NCI-H510A (cell line): ENCODE measurements around the gene ARHGEF11.
A peak's percentile ranks its signal among the peaks of the same experiment; 100 is the strongest.

Source experiments
- DNase-seq: peaks from one replicate; lab custom pipeline; 2025; lab: John Stamatoyannopoulos, UW

ARHGEF11 gene

DNA sequence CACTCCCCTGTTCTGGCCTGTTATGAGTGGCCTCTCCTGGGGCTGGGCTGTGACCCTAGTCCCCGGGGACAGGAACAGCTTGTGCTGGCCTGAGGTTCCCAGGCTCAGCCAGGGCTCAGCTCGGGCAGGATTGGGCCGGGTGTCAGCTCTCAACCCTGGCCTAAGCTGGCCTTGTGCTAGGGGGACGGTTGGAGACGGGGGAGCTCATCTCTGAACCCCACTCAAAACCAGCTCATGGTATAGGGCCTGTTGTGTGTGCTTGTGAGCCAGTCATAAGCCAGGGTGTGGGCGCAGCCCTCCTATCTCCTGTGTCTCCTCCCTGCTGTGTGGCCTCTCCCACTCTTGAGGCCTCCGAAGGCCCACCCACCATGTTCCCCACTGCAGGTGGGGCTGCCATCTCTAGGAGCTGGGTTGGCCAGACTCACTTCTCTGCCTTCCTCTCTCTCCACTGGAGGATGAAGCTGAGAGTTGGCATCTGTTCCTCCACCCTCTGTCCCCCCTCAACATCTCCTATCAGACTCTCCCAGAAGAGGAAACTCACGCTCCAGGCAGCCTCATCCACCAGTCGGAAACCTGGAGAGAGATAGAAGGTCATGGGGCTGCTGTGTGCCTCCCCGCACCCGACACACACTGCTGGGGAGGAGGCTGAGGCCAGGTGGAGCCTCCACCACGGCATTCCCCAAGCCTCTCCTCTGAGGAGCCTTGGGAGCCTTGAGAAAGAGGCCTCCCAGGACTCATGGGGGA lies 150.7 kb downstream of the ARHGEF11 start:
- DNase-seq, result no peak

DNA sequence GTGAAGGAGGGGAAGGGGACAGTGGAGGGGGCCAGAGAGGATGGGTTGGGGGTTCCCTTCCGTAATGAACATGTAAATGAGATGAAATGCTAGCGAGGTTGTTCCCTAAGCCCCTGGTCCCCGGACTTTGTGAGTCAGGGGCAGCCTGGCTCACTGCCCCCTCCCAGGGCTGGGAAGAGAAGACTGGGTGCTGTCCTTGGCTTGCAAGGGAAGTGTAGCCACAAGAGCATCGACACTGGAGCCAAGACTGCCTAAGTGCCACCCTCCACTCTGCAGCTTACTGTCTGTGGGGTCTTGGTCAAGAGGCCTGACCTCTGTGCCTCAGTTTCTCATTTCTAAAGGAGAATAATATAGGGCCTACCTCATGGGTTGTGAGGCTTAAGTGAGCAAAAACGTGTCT lies 151.5 kb downstream of the ARHGEF11 start:
- DNase-seq, result no peak

DNA sequence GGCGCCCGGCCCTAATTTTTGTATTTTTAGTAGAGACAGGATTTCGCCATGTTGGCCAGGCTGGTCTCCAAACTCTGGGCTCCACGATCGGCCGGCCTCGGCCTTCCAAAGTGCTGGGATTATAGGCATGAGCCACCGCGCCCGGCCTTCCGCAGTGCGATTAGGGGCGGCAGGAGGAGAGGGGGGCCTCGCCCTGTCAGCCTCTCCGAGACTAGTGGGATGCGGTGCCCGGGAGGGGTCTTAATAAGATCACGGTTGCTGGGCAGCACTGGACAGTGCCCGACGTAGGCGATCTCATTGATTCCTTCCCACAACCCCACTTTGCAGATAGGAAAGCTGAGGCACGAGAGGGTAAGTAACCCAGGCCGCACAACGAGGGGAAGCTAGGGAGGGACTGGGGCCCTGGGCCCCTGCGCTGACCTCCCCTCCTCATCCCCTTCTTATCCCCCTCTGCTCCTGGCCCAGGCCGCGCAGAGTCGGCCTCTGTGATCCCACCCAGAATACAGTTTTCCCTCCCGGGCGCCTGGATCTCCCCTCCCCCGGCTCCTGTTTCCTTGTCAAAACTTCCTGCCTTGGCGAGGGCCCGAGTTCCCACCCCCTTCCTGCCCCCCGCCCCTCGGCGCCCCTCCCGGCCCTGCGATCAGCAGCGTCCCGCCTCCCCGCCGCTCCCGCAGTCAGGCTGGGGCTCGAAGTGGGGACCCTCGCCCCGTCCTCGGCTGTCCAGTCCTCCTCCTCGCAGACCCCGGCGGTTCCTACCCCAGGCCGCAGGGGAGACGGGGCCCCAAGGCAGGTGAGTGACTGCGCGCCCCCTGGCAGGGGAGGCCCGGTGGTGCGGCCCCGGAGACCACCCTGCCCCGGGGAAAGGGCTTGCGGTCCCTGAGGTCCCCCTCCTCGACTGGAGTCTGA lies 152.2 kb downstream of the ARHGEF11 start, which contains the start of gene PEAR1:
PEAR1 (plus strand) TSS at position 671 of the 906 bp plus-strand sequence. CDS start 10,209 bp downstream, outside the sequence.
- no peak for DNase-seq

DNA sequence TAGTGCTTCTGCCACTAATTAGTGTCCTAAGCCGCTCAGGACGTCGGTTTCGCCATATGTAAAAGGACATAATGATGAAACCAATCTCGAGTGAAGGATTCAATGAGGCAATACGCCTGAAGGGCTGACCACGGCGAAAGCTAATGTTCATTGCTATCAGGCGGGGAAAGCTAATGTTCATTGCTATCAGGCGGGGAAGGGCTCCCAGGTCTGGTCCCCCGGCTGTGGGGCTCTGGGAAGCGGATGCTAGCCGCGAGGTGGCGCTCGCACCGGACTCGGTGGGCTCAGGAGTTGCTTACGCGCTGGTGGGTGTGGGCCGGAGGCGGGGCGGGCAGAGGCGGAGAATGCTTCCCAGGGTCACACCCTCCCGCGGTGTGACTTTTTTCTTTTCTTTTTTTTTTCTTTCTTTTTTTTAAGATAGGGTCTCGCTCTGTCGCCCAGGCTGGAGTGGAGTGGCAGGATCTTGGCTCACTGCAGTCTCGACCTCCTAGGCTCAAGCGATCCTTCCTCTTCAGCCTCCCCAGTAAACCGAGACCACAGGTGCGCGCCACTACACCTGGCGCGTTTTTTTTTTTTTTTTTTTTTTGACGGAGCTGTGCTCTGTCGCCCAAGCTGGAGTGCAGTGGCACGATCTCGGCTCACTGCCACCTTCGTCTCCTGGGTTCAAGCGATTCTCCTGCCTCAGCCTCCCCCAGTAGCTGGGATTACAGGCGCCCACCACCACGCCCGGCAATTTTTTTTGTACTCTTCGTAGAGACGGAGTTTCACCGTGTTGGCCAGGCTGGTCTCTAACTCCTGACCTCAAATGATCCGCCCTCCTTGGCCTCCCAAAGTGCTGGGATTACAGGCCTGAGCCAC lies 153.1 kb downstream of the ARHGEF11 start:
- peak; percentile 65 for DNase-seq

DNA sequence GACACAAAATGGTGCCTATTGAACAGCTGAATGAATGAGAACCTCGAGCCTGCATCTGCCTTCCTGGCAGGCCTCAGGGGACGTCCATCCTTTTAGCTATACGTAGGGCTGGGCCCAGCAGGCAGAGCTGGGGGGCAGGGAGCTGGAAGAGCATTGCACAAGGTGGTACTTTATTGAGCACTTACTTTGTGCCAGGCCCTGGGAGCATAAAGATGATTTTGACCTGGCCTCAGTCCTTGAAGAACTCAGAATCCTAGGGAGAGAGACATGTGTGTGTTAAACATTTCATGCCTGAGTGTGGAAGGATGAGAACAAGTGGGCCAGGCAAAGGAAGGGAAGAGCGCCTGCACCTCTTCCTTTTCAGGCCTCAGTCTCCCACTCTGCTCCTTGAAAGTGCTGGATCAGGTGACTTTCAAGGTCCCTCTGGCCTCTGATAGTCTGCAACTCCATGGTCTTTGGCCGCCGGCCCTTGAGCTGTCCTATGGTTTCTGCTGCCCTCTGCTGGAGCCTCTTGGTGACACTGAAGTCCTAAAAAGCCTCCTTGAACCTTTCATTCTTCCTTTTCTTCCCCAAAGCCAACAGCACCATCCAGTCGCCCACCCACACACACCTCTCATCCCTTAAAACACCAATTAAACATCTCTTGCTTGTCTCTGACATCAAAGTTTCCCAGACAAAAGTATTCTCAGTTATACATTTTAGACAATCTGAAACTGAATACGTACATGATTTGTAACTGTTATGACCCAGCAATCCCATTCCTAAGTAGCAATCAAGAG lies 155.6 kb downstream of the ARHGEF11 start:
- peak; percentile 17 for DNase-seq

DNA sequence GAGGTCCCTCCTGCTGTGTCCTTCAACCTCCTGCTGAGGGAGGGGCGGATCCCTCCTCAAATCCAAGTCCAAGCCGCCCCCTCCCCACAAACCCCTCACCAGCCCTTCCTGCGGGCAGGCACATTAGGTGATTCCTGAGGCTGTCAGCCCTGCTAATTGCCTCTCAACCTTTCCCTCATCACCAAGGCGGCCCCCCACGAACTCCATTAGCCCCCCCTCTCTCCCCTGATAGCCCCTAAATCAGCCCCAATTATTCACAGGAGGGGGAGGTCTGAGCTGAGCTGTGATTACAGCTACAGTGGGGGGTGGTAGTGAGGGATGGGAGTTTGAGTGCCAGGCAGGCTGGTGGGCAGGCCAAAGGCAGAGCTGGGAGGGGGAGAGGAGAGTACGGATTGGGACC lies 157.8 kb downstream of the ARHGEF11 start:
- no peak for DNase-seq

DNA sequence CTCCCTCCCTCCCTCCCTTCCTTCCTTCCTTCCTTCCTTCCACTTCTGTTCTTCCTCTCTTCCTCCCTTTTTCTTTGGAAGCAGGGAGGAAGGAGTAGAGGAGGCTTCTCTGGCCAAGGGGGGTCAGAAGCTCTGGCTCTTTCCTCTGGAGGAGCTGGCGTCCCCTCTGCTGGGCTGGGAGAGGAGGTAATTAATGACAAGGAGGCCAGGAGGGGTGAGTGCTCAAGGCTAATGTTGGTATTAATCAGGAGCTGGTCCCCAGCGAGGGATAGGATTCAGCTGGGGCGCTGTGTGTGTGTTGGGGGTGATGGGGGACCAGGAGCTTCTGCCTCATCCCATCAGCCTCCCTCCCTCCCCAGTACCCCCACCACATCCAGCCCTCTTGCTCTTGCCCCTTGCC lies 158.2 kb downstream of the ARHGEF11 start:
- no peak for DNase-seq

DNA sequence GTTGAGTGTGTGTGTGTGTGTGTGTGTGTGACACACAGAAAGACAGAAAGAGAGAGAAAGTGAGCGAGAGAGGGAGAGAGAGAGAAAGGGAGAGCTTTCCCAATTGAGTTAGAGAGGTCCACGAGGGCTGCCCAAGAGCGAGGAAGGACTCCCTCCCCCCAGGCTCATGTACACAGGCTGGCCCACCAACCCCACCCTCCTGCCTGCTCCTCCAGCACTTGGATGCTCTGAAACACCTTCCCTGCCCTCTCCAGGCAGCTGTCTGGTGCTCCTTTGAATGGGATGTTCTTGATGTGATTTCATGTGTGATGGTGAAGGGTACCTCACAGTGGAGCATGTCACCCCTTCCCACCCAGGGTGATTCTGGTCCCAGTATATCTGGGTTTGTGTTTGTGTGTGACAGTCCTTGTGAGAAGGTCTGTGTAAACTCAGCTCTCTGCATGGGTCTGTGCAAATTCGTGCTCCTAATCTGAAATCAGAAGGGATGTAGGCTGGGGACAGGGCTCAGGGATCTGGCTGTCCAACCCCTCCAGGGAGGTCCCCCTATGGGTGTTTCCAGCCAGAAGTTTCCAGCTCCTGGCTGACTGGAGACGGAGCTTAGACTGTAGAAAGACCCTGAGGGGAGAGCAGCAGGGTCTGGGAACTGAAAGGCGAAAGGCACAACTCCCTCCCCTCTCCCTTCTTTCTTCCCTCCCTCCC lies 158.8 kb downstream of the ARHGEF11 start:
- DNase-seq, result no peak

DNA sequence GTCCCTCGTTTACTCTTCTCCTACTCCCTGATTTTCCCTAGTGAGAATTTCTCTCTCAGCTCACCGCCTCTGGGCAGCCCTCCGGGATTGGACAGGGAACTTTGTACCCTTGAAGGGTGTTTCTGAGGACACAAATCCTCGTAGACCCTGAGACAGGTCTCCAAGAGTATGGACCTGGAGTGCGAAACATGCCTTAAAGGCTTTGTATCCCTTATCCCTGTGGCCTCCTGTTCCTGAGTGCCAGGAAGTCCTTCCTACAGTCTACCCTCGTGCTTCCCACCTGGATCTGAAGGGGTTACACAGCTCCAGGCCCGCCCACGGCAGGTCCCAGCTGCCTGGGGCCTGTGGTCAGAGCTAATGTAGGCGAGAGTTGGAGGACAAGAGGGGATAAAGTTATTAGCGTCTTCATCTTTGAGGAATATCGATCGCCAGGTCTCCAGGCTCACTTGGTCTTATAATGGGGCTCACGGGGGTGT lies 159.6 kb downstream of the ARHGEF11 start:
- DNase-seq, result no peak

DNA sequence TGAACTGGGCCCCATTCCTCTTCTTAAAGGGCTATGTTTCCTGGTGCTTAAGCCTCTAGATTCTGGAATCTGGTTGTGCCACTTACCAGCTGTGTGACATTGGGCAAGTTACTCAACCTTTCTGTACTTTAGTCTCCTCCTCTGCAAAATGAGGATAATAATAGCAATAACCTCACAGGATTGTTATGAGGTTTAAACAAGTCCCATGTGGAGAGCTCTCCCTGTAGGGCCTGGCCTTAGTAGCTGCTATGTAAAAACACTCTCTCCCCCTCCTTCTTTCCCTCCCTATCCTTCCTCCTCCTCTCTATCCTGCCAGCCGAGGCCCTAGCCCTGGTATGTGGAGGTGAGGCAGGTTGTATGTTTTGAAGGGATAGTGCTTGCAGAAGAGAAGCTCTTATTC lies 160.2 kb downstream of the ARHGEF11 start:
- DNase-seq, result no peak
